T-helper 22 cell (primary cell): ENCODE results near the gene NDRG3.
"Not testable (repeated sequence)": the region's sequence is repeated elsewhere in the genome, so short reads cannot be mapped to it uniquely, and the experiment has no call there.

Experiments
- DNase-seq: peaks from one replicate; pipeline ENCODE4 v3.0.0-alpha.2; 2020; ENCODE audit warnings: low read depth

Gene NDRG3

GRCh38 chr20:36687850-36688249, 58.0 kb downstream of the NDRG3 start:
- no peak for DNase-seq

GRCh38 chr20:36686944-36687343, 58.9 kb downstream of the NDRG3 start:
- DNase-seq, result no peak

DNA sequence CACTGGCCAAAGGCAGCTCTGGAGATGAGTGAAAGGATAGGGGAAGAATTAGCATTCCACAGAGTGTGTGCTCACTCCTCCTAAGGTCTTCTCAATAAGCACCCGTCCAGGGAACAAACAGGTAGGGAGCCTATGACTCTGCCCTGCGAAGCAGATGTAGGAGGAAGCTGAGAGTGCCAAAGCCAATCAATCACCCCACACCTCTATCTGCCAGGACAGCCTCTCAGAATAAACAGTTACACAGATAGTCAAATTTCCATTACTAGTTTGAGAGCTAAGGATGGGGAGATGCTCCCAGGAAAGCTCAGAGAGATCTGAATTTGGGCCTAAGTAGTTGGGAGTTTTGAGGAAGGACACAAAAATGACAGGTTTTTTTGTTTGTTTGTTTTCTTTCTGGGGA, 59.4 kb downstream of the NDRG3 start:
- no peak for DNase-seq

- DNase-seq, result no peak
These were observed 61.1 kb downstream of the NDRG3 start for GRCh38 chr20:36684747-36685146.

GRCh38 chr20:36682311-36682710, 63.6 kb downstream of the NDRG3 start:
- no peak for DNase-seq

DNA sequence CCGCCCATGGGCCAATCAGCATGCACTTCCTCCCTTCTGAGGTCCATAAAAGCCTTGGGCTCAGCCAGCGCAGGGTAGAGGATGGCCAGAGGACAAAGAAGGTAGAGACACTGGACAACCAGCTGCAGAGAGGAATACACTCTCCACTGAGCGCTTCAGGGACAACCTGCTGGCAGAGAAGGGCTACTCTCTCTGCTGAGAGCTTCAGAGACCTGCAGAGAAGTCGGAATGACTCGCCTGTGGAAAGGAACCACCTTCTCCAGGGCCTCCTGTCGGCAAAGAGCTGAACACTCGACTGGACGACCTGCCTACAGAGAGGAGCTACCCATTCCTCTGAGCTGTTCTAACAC, 68.5 kb downstream of the NDRG3 start:
- no peak for DNase-seq

GRCh38 chr20:36676701-36677421, 69.0 kb downstream of the NDRG3 start:
- DNase-seq, result no peak

DNA sequence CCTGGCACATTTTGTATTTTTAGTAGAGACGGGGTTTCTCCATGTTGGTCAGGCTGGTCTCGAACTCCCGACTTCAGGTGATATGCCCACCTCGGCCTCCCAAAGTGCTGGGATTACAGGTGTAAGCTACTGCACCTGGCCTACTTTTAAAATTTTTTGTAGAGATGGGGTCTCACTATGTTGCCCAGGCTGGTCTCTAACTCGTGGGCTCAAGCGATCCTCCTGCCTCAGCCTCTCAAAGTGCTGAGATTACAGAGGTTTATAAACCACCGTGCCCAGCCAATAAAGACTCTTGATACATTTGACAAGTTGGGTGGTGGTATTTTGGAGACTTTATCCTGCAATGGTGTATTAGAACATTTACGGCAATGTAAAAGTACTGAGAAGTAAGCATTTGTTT, 70.3 kb downstream of the NDRG3 start:
- DNase-seq, result not testable (repeated sequence)

GRCh38 chr20:36672991-36673390, 72.9 kb downstream of the NDRG3 start:
- DNase-seq, result no peak

- DNase-seq, result no peak
These were observed 75.1 kb downstream of the NDRG3 start for GRCh38 chr20:36670665-36671357.

GRCh38 chr20:36666181-36666740, 79.6 kb downstream of the NDRG3 start:
- no peak for DNase-seq

- DNase-seq, result no peak
These were observed 82.9 kb downstream of the NDRG3 start for GRCh38 chr20:36663031-36663430.

DNA sequence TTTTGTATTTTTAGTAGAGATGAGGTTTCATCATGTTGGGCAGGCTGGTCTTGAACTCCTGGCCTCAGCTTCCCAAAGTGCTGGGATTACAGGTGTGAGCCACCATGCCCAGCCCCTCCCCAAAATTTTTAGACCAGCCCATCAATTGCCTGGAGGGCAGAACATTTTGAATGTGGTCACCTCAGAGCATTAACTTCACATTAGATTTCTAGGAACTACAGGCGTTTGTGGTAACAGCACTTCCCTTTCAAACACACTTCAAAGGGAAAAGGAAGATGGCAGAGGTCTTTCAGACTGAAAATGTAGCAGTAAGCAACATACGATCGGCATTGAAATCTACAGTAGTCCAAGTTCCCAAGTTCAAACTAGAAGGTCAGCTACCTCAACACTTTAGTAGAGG, 87.6 kb downstream of the NDRG3 start:
- no peak for DNase-seq

GRCh38 chr20:36656733-36657132, 89.2 kb downstream of the NDRG3 start:
- DNase-seq, result no peak

DNA sequence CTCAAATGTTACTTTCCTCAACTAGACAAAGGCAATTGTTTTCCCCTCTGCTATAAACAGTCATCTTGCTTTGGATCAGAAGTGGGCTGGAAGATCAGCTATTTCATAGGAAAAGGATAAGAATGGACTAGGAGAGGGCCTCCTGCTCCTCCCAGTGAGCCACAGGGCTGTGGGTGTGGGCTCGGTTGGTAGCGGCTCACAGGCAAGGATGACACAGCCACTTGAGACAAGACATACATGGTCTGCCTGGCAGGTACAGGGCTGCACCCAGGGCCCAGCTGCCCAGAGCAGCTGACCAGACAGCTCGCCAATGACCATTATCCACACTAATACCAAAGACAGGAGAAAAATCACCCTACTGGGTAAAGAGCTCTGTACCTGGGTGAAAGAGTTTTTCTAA, 90.9 kb downstream of the NDRG3 start:
- no peak for DNase-seq

DNA sequence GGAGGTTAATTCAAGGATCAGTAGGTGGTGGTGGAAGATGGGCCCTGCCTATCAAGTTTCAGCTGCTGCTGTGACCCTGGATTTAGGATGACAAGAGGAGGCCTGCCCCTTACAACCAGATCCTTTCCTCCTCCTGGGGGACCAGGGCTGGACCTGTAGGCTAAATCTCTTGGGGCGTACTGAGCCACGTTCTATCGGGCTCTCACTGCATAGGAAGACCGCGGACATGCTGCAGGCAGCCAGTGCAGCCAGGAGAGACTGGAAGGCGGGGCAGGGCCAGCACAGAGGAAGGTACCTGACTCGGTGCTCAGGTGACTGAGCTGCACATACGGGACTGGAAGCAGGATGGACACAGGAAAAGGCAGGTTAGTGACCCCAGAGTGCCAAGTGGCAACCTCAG, 91.4 kb downstream of the NDRG3 start:
- no peak for DNase-seq

GRCh38 chr20:36653456-36653855, 92.4 kb downstream of the NDRG3 start:
- no peak for DNase-seq

DNA sequence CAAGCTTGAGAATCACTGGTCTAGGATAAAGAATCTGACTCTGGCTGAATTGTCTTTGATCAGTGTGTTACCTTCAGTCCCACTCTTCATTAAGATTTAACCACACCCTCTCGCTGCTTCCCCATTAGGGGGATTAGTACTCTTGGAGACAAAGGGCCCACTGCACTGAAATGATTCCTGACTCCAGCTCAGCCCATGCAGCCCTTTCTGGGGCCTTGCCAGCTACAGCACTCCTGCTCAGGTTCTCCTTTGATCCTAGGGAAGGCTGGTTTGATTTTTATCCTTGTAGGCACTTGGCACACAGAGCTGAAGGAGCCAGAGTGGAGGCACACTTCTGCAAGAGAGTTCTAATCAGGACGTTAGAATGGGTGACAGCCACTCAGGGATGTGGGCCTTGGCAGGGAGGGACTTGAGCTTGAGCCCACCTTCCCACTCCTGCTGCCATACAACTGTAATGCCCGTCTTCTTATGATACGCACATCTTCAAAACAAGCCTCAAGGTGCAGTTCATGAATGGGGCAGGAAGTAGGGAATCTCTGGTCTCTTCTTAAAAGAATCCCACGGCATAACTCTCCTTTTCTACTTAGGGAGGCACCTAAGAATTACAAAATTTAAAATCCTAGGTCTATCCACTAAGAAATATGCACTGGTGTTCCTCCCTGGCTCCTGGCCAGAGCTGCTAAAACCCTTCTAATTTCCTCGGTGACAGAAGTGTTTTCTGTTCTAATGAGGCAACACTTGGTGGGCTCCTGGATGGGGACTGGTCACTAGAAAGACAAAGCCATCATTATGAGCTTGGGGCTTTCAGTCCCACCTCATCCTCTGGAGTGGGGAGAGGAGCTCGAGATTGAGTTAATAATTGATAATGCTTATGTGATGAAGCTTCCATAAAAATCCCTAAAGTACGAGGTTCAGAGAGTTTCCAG, 98.4 kb downstream of the NDRG3 start:
- no peak for DNase-seq

- DNase-seq, result no peak
These were observed 99.2 kb downstream of the NDRG3 start for GRCh38 chr20:36646678-36647077.

DNA sequence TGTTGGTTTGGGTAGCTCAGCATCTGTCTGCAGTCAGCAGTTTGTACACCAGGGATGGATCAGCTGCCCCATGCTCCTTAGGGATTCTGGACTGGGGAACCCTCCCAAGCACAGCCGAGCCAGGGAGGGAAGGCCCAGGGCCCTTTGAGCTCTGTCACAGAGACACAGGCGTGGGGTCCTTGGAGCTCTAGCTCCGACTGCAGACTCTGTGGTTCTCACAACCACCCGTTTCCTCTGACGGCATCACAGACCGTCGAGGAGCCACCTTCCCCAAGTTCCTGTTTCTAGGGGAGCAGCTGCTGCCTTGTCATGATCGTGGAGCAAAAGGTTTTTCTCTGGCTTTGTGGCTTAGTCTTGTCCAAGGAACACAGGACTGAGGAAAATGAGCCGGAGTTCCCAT, 99.9 kb downstream of the NDRG3 start, which contains the start of gene SLA2:
Gene SLA2, minus strand, starts transcription at position 199 of the 400 bp plus-strand sequence. CDS start 4,861 bp downstream, outside the sequence.
- DNase-seq, result peak; percentile 59

GRCh38 chr20:36645353-36645752, 100.5 kb downstream of the NDRG3 start:
- no peak for DNase-seq

- peak; percentile 17 for DNase-seq
These were observed 101.2 kb downstream of the NDRG3 start for GRCh38 chr20:36644706-36645095.
